ENCODE results near the gene SOX10.
"Not testable (repeated sequence)": the region's sequence is repeated elsewhere in the genome, so short reads cannot be mapped to it uniquely, and the experiment has no call there.

The SOX10 gene

GRCh38 chr22:37985751-37986281 lies 1.5 kb upstream of the SOX10 start:
- DNase-seq = no peak

GRCh38 chr22:37985050-37985585 lies 763 bp upstream of the SOX10 start:
- DNase-seq = no peak

- DNase-seq = no peak
These were observed 1.2 kb downstream of the SOX10 start for GRCh38 chr22:37982938-37983859.

GRCh38 chr22:37982151-37982785 lies 2.1 kb downstream of the SOX10 start:
- DNase-seq = no peak

GRCh38 chr22:37981282-37982011 lies 2.9 kb downstream of the SOX10 start:
- DNase-seq = no peak

- DNase-seq = no peak
These were observed 4.6 kb downstream of the SOX10 start for GRCh38 chr22:37979782-37980181.

- DNase-seq = no peak
These were observed 7.8 kb downstream of the SOX10 start for GRCh38 chr22:37976547-37976946.

GRCh38 chr22:37976022-37976421 lies 8.3 kb downstream of the SOX10 start:
- DNase-seq = not testable (repeated sequence)

- DNase-seq = no peak
These were observed 9.2 kb downstream of the SOX10 start for GRCh38 chr22:37975153-37975552.

GRCh38 chr22:37973271-37974170 lies 10.8 kb downstream of the SOX10 start:
- no peak for DNase-seq

GRCh38 chr22:37972527-37972926 lies 11.8 kb downstream of the SOX10 start:
- no peak for DNase-seq

- DNase-seq = no peak
These were observed 12.6 kb downstream of the SOX10 start for GRCh38 chr22:37971475-37972434.

GRCh38 chr22:37970864-37971263 lies 13.5 kb downstream of the SOX10 start:
- DNase-seq = no peak

- DNase-seq = no peak
These were observed 15.7 kb downstream of the SOX10 start for GRCh38 chr22:37968452-37969251.

- no peak for DNase-seq
These were observed 16.5 kb downstream of the SOX10 start for GRCh38 chr22:37967637-37968451.

GRCh38 chr22:37967147-37967546 lies 17.2 kb downstream of the SOX10 start:
- no peak for DNase-seq

- DNase-seq = no peak
These were observed 18.3 kb downstream of the SOX10 start for GRCh38 chr22:37965940-37966664.

- DNase-seq = no peak
These were observed 23.3 kb downstream of the SOX10 start for GRCh38 chr22:37961062-37961461.
